GM18519 (cell line): Measurements from ENCODE around the gene CEP350.
"Not testable (repeated sequence)": the region's sequence is repeated elsewhere in the genome, so short reads cannot be mapped to it uniquely, and the experiment has no call there.

Experiments
- ATAC-seq: cut with Tn5 transposase; IDR thresholded peaks from one replicate; pipeline ENCODE4 v1.9.1; 2021; ENCODE audit warnings: mild to moderate bottlenecking, moderate library complexity; ENCODE audit not compliant: unreplicated experiment, low FRiP score

CEP350 gene

DNA sequence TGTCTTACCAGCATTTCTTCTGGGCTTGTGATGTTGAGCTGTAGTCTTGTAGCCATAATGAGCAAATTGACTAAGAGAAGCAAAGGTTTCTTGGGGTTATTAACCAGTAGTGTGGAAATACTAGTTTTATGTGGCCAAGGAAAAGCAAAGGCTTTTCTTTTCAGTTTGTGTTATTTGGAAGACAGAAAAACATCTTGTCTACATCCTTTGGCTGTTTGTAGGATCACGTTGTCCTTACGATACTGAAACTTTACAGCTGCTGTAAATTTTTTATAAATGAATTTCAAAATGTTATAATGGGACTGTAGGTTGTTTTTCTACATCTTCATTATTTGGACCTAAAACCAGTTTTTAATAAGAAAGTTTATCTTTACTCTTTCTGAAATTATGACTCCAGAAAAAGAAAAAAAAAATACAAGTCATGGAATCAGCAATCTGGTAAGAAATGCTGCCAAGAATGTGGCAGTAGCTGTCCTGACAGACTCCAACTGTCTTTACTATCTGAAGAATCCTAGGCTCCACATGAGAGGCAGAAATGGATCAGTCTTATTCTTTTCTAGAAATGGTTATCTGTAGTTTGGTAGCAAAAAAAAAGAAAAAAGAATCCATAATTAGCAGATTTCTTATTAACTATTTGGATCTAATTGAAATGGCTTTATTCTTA, 158.5 kb downstream of the CEP350 start:
- ATAC-seq = no peak

DNA sequence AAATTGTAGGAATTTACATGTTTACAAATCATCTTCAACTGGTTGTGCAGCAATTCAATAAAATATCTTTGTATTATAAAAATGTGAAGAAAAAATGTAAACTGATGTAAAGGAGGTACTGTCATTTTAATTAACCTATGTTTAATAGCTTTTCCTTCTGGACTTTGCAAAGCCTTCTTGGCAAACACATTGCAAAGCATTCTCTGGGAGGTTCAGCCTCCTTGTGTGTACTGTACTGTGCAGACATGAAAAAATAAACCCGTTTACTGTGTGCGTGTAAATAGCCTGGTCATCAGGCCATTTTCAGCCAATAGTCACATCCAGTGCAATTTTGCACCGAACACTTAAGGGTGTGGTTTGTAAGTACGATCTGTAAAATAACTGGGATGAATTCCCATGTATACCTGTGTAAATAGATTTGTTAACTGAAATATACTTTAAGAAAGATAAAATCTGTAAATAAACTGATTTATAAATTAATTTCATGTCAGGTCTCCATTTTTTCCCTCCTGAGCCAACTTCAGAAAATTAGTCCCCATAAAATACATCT, 159.9 kb downstream of the CEP350 start:
- no peak for ATAC-seq

DNA sequence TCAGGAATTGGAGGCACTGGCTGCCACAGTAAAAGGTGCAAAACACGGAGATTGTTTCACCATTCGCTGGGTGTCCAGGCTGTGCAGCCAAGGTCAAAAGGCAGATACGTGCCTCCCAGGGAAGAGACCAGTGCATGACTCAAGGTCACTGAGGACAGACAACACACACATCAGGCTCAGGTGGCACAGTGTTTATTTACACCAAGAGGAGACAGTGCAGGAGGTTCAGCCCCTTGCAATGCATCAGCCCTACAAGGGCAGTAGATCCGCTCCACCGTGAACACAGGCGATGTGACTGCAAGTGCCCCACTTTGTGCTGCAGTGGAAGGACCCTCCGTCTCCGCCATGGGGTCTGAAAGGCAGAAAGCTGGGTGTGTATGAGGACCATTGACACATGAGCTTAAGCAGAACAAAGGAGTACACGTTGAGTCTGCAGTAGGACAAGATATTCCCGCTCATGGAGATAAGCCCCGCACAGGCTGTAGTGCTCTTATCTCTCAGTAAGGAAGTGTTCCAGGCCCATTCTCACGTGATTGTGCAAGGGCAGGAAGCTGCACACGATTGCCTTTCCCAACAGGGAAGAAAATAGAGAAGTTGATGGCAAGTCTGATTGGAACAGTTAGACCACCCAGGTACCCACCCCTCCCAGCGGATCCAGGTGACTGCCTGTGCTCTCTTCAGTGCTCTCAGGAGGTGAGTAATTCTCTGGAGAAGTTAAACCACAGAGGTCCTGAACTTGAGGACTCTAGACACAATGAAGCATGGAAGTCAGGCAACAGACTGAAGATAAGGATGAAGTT, 162.6 kb downstream of the CEP350 start:
- no peak for ATAC-seq

DNA sequence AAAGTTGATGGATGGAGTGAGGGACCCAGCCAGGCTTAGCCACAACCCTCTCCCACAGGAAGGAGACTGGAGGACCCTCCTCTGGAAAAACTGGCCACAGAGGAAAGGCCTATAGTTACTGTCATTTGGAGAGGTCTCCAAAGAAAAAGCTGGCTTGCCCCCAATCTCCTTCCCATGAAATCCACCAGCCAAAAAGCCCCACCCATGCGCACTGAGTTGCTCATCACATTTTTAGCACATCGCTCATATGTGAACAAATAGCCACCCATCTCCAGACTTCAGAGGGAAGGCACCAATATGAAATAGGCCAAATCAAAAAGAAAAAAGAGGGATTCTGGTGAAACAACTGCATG, 163.1 kb downstream of the CEP350 start:
- no peak for ATAC-seq

DNA sequence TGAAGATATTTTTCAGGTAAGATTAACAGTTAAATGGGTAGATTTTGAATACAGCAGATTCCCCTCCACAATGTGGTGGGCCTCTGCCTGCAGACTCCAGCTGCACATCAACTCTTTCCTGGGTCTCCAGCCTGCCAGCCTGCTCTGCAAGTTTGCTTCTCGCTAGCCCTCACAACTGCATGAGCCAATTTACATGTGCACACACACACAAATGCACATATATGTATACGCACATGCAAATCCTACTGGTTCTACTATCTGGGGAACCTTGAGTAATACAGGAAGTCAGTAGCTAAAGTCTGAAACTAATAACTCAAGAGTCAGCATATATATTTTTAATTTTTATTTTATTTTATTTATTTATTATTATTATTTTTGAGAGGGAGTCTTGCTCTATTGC, 165.2 kb downstream of the CEP350 start:
- ATAC-seq = no peak

DNA sequence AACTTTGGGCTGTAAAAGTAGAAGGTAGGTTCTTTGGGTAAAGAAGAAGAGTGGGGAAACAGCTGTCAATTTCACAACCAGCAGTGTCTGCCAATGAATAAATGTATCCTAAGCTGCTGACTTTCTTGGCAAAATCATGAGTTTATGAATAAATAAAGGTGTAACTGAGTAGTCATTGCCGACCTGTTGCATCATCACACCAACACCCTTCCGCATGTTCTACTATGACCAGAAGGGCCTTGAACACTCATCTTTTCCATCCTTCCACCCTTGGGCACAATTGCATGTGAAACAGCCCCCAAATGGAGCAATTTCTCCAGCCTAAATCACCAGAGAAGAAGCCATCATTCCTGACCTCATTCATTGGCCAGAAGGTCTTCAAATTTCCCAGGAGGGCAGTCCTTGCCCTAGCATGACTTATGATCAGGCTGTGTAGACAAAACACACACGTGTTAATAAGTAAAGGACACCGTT, 168.9 kb downstream of the CEP350 start:
- ATAC-seq = no peak

DNA sequence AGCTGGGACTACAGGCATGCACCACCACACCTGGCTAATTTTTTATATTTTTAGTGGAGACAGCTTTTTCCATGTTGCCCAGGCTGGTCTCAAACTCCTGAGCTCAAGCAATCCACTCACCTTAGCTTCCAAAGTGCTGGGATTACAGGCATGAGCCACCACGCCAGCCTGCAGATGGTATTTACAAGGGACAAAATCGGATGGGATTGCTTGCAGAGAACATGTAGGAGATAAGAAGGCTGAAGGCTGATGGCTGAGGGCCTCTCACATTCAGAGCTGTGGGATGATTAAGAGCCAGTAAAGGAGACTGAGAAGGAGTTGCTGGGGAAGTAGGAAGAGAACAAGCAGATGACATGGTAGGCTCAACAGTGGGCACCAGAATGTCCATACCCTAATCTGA, 176.0 kb downstream of the CEP350 start:
- ATAC-seq = no peak

DNA sequence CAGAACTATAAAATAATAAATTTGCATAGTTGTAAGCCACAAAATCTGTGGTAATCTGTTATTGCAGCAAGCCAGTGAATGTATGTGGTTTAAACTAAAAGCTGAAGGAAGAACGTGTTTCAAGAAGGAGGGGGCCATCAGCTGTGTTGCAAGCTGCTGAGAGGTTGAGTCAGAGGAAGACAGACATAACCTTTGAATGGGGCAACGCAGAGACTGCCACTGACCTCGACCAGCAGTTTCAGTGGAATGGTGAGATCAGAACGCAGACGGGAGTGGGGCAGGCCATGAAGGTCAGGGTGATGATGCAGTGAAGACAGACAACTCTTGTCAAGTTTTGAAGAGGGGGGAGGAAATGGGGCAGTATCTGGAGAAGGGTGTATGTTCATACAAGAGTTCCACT, 176.9 kb downstream of the CEP350 start:
- ATAC-seq = no peak

DNA sequence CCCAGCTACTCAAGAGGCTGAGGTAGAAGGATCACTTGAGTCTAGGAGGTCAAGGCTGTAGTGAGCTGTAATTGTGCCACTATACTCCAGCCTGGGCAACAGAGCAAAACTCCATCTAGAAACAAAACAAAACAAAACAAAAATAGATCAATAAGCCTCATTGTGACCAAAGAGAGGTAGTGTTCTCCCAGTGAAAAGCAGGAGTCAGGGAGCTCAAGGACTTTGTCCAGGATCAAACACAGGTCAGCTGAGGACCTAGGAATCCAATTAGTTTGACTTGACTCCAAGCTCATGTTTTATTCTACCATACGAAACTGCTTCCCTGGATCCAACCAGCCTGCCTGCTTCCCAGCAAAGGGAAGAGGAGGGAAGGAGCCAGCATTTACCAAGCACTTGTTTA, 178.6 kb downstream of the CEP350 start:
- ATAC-seq = no peak

DNA sequence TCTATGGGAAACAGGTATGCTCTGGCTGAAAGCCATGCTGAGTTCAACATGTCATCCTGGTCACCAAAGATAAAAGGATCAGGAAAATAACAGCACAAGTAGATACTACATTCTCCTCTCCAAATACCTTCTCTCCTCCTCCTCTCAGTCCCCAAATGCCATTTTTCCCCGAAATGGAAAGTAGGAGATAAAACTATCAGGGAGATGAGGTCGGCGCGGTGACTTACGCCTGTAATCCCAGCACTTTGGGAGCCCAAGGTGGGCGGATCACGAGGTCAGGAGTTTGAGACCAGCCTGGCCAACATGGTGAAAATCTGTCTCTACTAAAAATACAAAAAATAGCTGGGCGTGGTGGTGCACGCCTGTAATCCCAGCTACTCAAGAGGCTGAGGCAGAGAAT, 179.1 kb downstream of the CEP350 start:
- not testable (repeated sequence) for ATAC-seq

DNA sequence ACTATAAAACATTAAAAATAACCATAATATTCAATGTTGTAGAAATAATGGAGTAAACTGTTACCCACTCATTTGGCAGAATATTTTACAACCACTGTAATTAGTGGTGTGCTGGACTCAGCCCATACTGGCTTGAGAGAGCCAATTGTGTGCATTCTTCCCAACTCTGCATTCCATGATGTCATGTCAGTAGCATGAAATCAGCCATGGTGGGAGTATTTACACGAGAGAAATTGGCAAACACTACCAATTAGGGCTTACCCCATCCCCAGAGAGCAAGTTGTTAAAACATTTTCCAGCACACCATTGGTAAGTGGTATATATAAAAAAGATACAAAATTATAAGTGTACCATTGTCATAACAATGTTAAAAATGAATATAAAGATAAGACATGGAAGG, 180.9 kb downstream of the CEP350 start:
- ATAC-seq = no peak

DNA sequence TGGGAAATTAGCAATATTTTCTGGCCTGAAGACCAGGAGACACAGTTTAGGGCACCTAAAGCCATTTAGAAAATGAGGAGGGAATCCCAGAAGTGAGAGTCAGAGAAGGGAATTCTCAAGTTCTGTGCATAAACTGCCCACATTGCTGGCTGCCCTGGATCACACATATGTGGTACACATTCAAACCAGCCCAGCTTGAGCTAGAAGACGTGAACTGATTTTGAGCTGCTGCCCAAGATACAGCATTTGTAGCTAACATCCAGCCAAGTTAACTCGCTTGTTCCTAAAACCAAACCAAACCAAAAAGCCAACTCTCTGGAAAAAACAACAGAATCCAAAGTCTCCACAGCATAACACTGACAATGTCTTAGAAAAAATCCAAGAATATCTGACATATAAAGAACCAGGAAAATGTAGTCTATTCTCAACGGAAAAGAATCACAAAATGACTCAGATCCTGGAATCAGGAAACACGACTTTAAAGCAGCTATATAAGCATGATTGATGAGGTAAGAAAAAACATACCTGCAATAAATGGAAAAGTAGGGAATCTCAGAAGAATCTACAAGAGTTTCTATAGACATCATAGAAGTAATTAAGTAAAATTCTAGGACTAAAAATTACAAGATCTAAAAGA, 181.8 kb downstream of the CEP350 start:
- no peak for ATAC-seq

DNA sequence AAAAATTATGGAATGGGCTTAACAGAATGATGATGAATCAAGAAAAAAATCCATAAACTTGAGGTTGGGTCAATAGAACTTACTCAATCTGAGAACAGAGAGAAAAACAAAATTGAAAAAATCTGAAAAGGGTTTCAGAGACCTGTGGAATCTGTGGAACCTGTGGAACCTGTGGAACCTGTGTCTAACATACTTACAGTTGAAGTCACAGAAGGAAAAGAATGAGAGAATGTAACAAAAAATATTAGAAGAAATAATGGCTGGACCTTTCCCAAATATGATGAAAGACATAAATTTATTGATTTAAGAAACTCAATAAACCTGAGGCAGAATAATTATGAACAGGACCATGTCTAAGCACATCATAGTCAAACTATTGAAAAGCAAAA, 182.4 kb downstream of the CEP350 start:
- no peak for ATAC-seq

DNA sequence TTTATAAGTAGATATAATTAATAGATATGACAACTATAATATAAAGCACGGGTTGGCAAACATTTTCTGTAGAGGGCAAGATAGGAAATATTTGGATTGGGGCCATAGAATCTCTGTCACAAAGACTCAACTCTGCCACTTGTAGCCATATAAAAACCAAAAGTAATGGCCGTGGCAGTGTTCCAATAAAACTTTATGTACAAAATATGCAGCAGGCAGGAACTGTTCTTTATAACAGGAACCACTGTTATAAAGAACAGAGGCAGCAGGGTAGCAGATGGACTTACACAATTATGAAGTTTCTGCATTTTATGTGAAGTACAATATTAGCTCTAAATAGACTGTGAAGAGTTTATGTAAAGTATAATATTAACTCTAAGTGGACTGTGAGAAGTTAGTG, 183.2 kb downstream of the CEP350 start:
- ATAC-seq = no peak

DNA sequence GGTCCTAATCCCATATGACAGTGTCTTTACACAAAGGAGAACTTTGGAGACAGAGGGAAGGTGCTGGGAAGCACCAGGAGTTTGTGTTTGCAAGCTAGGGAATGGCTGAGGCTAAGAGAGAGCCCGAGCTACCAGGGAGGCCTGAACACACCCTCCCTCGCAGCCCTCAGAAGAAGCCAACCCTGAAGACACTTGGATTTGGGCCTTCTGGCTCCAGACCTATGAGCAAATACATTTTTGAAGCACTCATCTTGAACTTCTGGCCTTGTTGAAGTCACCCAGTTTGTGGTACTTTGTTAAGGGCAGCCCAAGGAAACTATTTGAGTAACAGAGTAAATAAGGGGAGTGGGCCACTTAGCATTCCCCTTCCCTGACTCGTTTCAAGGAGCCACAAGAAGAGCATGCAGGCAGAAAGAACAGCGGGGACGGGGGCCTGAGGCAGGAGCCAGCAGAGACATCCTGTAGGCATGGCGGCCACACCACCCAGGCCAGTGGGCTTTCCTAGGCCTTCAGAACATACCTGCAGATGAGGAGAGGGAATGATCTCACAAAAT, 186.8 kb downstream of the CEP350 start:
- no peak for ATAC-seq

DNA sequence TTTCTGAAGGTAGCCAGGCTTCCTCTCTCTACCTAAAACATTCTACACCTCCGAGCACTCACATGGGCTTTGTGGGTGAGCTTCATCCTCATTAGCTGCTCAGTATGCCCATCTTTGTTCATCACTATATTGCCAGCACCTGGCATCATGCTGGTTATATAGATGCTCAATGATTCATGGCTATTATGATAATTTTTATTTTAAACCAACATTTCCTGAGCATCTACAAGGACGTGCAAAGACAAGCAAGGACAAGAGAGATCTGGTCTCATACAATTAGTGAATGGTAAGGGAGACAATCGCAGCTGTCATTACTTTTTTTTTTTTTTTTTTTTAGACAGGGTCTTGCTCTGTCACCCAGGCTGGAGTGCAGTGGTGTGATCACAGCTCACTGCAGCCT, 188.7 kb downstream of the CEP350 start:
- ATAC-seq = no peak

DNA sequence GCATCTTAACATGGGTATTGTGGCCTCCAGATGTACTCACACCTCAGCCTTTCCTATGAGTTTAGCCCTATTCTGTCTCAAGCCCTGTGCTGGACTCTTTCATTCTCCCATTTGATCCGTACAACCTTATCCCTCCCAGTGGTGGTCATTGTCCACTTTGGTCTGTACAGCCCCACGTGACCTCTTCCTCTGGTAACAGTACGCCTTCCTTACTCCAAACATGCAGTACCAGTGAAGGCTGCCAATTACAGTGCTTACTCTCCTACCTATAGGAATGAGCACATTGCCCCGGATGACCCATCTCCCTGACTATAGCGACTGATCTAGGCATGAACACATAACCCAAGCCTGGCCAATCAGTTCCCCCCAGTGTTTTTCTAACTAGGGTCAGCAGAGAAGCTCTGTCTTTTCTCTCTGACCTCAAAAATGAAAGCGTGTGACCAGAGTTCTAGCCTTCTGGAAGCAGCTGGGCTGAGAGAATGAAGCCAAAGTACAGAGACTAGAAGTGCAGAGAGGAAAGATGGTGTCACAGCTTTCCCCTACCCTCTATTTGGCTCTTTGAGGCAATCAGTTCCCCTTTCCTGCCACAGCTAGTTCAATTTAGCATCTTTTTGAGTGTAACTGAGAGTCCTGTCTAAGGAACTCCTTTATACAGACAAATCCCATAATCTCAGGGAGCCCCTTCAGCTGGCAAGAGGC, 190.2 kb downstream of the CEP350 start:
- no peak for ATAC-seq

DNA sequence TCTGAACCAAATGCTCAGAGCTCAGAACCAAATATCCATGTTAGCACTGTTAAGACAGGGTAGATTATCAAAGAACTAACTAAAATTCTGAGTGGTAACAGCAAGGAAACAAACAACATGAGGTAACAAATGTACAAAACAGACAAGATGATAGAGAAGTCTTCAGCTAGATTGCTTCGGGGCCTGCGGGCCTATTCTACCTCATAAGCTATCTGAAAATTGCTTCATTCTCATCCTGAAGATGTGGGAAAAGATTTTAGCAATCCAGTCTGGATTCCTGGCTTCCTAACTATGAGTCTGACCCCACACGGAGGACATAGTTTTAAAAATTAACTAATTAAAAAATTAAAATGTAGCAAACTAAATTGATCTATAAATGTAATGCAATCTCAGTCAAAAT, 190.8 kb downstream of the CEP350 start:
- no peak for ATAC-seq

DNA sequence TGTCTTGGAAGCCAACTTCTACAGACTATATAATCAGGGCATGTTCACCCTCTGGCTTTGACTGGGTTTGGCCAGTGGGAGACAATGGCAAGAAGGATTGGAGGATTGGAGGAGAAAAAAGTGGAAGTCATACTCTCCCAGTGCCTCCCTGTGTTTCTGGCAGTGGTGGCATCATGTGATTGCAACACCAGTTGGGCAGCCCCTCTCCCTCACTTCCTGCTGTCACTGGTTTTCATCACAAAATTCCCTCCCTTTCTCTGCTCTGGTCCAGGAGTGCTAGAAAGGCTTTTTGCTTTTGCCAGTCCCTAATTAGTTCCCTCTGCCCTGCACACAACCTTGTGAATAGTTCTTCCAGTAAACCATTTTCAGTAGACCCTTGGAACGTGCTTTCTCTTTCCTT, 196.4 kb downstream of the CEP350 start:
- no peak for ATAC-seq

DNA sequence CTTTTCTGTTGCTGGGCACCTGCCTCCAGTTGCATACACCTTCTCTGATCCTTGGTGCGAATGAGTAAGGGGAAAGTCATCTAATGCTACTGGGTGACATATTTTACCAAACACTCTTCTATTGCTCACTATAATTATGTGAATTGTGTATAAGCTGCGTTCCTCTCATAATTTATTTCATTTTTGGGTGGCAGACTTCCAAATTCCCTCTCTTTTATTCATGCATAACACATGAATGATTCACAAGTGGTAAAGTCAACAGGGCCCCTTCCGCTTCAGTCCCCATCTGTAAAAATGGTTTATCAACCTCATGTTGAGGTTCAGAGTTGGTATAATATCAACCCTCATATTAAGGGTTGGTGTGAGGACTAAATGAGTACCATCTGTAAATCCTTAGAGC, 196.9 kb downstream of the CEP350 start:
- no peak for ATAC-seq

DNA sequence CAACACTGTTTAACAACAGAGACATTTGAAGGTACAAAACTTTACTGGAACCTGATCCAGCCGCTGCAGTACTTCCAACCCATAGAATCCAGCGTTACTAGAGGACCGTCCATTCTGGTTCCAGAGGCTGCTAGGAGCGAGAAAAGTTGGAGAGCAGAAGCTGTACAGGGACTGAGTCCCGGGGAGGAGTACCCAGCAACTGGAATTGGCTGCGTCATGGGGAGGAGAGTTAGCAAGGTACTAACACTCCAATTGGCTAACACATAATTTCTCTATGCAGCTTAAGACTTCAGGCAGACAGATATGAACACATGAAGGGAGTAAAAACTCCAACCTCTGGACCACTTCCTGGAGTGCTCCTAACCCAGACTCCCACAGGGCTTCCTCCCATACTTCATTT, 198.0 kb downstream of the CEP350 start:
- ATAC-seq = no peak
